K562 (cell line): ENCODE measurements around the gene CARD11. TPM values are rescaled to one million over a fixed set of nuclear protein-coding genes. Genes with fewer than 3 reads are reported as not detected.

Experiments used
- ATAC-seq: fragments of 200-7000 bp; cut with Tn5 transposase; 3 replicates; pipeline ENCODE4 v1.9.1; 2020; ENCODE audit warnings: moderate library complexity
- BruUV-seq: library from RNA; stranded (reverse); fragments of 400-500 nt; replicated peaks from 2 replicates; lab custom pipeline; 2021; lab: Mats Ljungman, UMichigan
- CTCF ChIA-PET: fragments of 300-600 bp; formaldehyde crosslinking; extraction: SDS; loops from one replicate; lab custom pipeline; 2021; ENCODE audit warnings: low intra/inter-chr PET ratio; lab: Yijun Ruan, JAX
- POLR2A ChIA-PET: fragments of 300-600, 350-650 bp; sonication (Branson Sonifier 250); formaldehyde crosslinking; extraction: SDS; loops from one replicate; lab custom pipeline; 2021; ENCODE audit warnings: antibody characterized with exemption, inconsistent platforms; lab: Yijun Ruan, JAX
- DNase-seq, 4 experiments: peaks; one replicate each; pipeline versions ENCODE4 v3.0.0 to v3.0.0-alpha.2; 2011 to 2018; ENCODE audit warnings: low spot score in 3 of 4, mixed read lengths in 3 of 4; ENCODE audit errors: extremely low read depth in 1 of 4
- FAIRE-seq: peaks from 2 replicates; lab custom pipeline; 2011; peaks lifted over from hg19 to GRCh38; lab: Jason Lieb, UNC
- H2AFZ ChIP-seq: 2 replicates; pipeline ENCODE4 v1.6.0; 2011; ENCODE audit warnings: low read depth, low read length, control low read depth, inconsistent platforms
- H3K27ac ChIP-seq: fragments of 200-600 bp; 3 replicates; pipeline ENCODE4 v1.8.0; 2011; ENCODE audit warnings: low read depth, mild to moderate bottlenecking, control low read depth, inconsistent platforms, low read length, moderate library complexity, mixed read lengths; ENCODE audit errors: extremely low read depth
- H3K27me3 ChIP-seq, 2 experiments: fragments of 300-600 bp in 1 of 2; 2 replicates in 1 of 2; 3 replicates in 1 of 2; pipeline versions ENCODE4 v1.6.0 to v1.8.0; 2011; ENCODE audit warnings: inconsistent platforms in 2 of 2, low read length in 2 of 2, mild to moderate bottlenecking in 1 of 2, mixed read lengths in 1 of 2, moderate library complexity in 1 of 2; ENCODE audit not compliant: control insufficient read depth in 2 of 2, insufficient read depth in 2 of 2
- H3K36me3 ChIP-seq: fragments of 300-600 bp; 3 replicates; pipeline ENCODE4 v1.8.0; 2011; ENCODE audit warnings: mild to moderate bottlenecking, low read length, inconsistent platforms; ENCODE audit not compliant: control insufficient read depth, insufficient read depth
- H3K4me1 ChIP-seq, 2 experiments: fragments of 200-600 bp in 1 of 2; replicated peaks in 1 of 2; 2 replicates in 1 of 2; 3 replicates in 1 of 2; pipeline versions ENCODE4 v1.5.1 to v1.8.0; 2011; ENCODE audit warnings: inconsistent platforms in 2 of 2, low read length in 2 of 2, mild to moderate bottlenecking in 1 of 2, mixed read lengths in 1 of 2, moderate library complexity in 1 of 2; ENCODE audit not compliant: control insufficient read depth in 2 of 2, insufficient read depth in 2 of 2
- H3K4me2 ChIP-seq: 2 replicates; pipeline ENCODE4 v1.6.1; 2011; ENCODE audit warnings: low read length, control low read depth, inconsistent platforms, mixed read lengths; ENCODE audit not compliant: insufficient read depth
- H3K4me3 ChIP-seq: fragments of 200-600 bp; sonication (generic), shearing (Covaris generic); 2 replicates; pipeline ENCODE4 v1.5.1; 2016; ENCODE audit warnings: control low read depth, inconsistent platforms
- H3K79me2 ChIP-seq: fragments of 200-600 bp; 3 replicates; pipeline ENCODE4 v1.8.0; 2011; ENCODE audit warnings: low read length, inconsistent platforms; ENCODE audit not compliant: control insufficient read depth, insufficient read depth
- H3K9ac ChIP-seq, 2 experiments: 2 replicates each; pipeline versions ENCODE4 v1.6.0 to v1.6.1; 2011; ENCODE audit warnings: low read depth in 2 of 2, low read length in 2 of 2, control low read depth in 1 of 2, inconsistent platforms in 1 of 2, mild to moderate bottlenecking in 1 of 2, mixed read lengths in 1 of 2; ENCODE audit not compliant: insufficient read depth in 1 of 2
- H3K9me1 ChIP-seq: one replicate; pipeline ENCODE4 v1.6.0; 2011; ENCODE audit warnings: inconsistent platforms, mild to moderate bottlenecking, low read length, moderate library complexity; ENCODE audit not compliant: control insufficient read depth, insufficient read depth
- H3K9me3 ChIP-seq: replicated peaks from 2 replicates; pipeline ENCODE4 v1.5.1; 2011; ENCODE audit warnings: low read depth, low read length, inconsistent platforms; ENCODE audit not compliant: control insufficient read depth, insufficient read depth
- H4K20me1 ChIP-seq: replicated peaks from 2 replicates; pipeline ENCODE4 v1.6.1; 2011; ENCODE audit warnings: low read length, inconsistent platforms, mixed read lengths; ENCODE audit not compliant: control insufficient read depth, insufficient read depth
- COPS2 ChIP-seq: fragments of 450-650 bp; conservative IDR thresholded peaks from 2 replicates; pipeline ENCODE4 v1.6.1; 2016; ENCODE audit warnings: mild to moderate bottlenecking, moderate library complexity
- ERF ChIP-seq: fragments of 450-650 bp; formaldehyde crosslinking; IDR thresholded peaks from 2 replicates; pipeline ENCODE4 v1.4.0; 2020; ENCODE audit warnings: mild to moderate bottlenecking, mixed read lengths
- FOXP1 ChIP-seq: sonication (generic); formaldehyde crosslinking; IDR thresholded peaks from 2 replicates; pipeline ENCODE4 v1.8.0; 2022; ENCODE audit warnings: mild to moderate bottlenecking, missing genetic modification reagents
- GATA2 ChIP-seq: sonication (generic); formaldehyde crosslinking; IDR thresholded peaks from 2 replicates; pipeline ENCODE4 v1.4.0; 2020; ENCODE audit warnings: mild to moderate bottlenecking, missing genetic modification reagents
- JUND ChIP-seq, 2 experiments: IDR thresholded peaks; 2 replicates in 1 of 2; 3 replicates in 1 of 2; pipeline ENCODE4 v1.6.1; 2011; ENCODE audit warnings: borderline replicate concordance in 2 of 2, low read depth in 2 of 2, low read length in 2 of 2, improper control_type of control experiment in 1 of 2, missing biosample characterization in 1 of 2, missing genetic modification characterization in 1 of 2, missing genetic modification reagents in 1 of 2
- KDM2B ChIP-seq: fragments of 250-450 bp; sonication (Bioruptor Pico); IDR thresholded peaks from 2 replicates; pipeline ENCODE4 v1.8.0; 2021; ENCODE audit warnings: mild to moderate bottlenecking, moderate library complexity
- KDM5B ChIP-seq: fragments of 200-600 bp; sonication (generic); IDR thresholded peaks from 2 replicates; pipeline ENCODE4 v1.6.1; 2012; ENCODE audit warnings: low read depth, mild to moderate bottlenecking, moderate library complexity, low read length, control low read depth, inconsistent platforms; ENCODE audit not compliant: insufficient replicate concordance
- MAFF ChIP-seq: IDR thresholded peaks from 2 replicates; pipeline ENCODE4 v1.6.1; 2012; ENCODE audit warnings: low read length, improper control_type of control experiment
- MCM5 ChIP-seq: fragments of 450-650 bp; IDR thresholded peaks from 2 replicates; pipeline ENCODE4 v1.6.1; 2016; ENCODE audit warnings: low read depth
- NBN ChIP-seq: fragments of 450-650 bp; IDR thresholded peaks from 2 replicates; pipeline ENCODE4 v1.6.1; 2016; ENCODE audit warnings: low read depth, mild to moderate bottlenecking
- PCBP1 ChIP-seq: fragments of 200-400 bp; formaldehyde crosslinking; IDR thresholded peaks from 2 replicates; pipeline ENCODE4 v1.6.1; 2018; ENCODE audit warnings: mild to moderate bottlenecking, low read depth, low read length; ENCODE audit not compliant: poor library complexity, severe bottlenecking
- SMARCE1 ChIP-seq: fragments of 450-650 bp; IDR thresholded peaks from 2 replicates; pipeline ENCODE4 v1.7.1; 2016; ENCODE audit warnings: mild to moderate bottlenecking
- SREBF2 ChIP-seq: sonication (generic); formaldehyde crosslinking; IDR thresholded peaks from 2 replicates; pipeline ENCODE4 v1.4.0; 2020; ENCODE audit warnings: mild to moderate bottlenecking, missing genetic modification reagents
- ZFP30 ChIP-seq: fragments of 250-450 bp; sonication (Bioruptor Pico); IDR thresholded peaks from 2 replicates; pipeline ENCODE4 v1.8.0; 2022; ENCODE audit warnings: moderate library complexity, mild to moderate bottlenecking, inconsistent platforms, borderline replicate concordance
- ZFP36 ChIP-seq: fragments of 150-350 bp; IDR thresholded peaks from 2 replicates; pipeline ENCODE4 v1.6.1; 2018; ENCODE audit warnings: low read length, low read depth; ENCODE audit not compliant: partially characterized antibody
- ZNF12 ChIP-seq: sonication (generic); formaldehyde crosslinking; IDR thresholded peaks from 2 replicates; pipeline ENCODE4 v1.4.0; 2020; ENCODE audit warnings: mild to moderate bottlenecking, missing genetic modification reagents
- ZNF124 ChIP-seq: sonication (generic); formaldehyde crosslinking; IDR thresholded peaks from 2 replicates; pipeline ENCODE4 v1.8.1; 2022; ENCODE audit warnings: missing genetic modification reagents
- ZNF609 ChIP-seq: sonication (generic); formaldehyde crosslinking; IDR thresholded peaks from 2 replicates; pipeline ENCODE4 v1.8.1; 2023; ENCODE audit warnings: missing genetic modification reagents, mild to moderate bottlenecking, borderline replicate concordance
- WGBS: fragments of 100-300 bp; shearing (Covaris generic); methylation state at CpG from one replicate; pipeline ENCODE4 v1.1.6; 2016; ENCODE audit warnings: low coverage, mixed read lengths; ENCODE audit not compliant: insufficient coverage; ENCODE audit errors: missing lambda C conversion rate; 5-methylcytosine and 5-hydroxymethylcytosine counted together
- in situ Hi-C: fragments of 300-500 bp; cut with MboI; formaldehyde crosslinking; loops from 4 replicates; pipeline ENCODE4 v1.15.0; 2018; ENCODE audit warnings: inconsistent platforms, mixed read lengths
- intact Hi-C: fragments of 100-400 bp; cut with micrococcal nuclease; formaldehyde crosslinking; loops from 2 replicates; pipeline ENCODE4 v1.14.2; 2022
- polyA plus RNA-seq, 8 experiments: library from polyadenylated mRNA; depleted of rRNA in 4 of 8; stranded (reverse) in 5 of 8; unstranded in 3 of 8; fragments of >200 nt; fragmentation: Nextera tagmentation in 2 of 8; fragmentation: Illumina TruSeq in 1 of 8; extraction: Ambion mirVana in 2 of 8; extraction: Trizol in 1 of 8; gene quantifications; 2 replicates each; pipeline versions ENCODE4 v1.2.1 to v1.2.3, GENCODE V29; 2011 to 2014; ENCODE audit warnings: inconsistent platforms in 1 of 8, missing spikeins in 1 of 8
- total RNA-seq, 7 experiments: library from RNA; depleted of rRNA in 6 of 7; stranded (reverse); fragments of >200 nt in 6 of 7; fragmentation: Illumina TruSeq in 2 of 7; extraction: Trizol in 2 of 7; gene quantifications; 2 replicates each; pipeline versions ENCODE4 v1.2.1 to v1.2.3, GENCODE V29; 2011 to 2021; ENCODE audit warnings: low replicate concordance in 1 of 7

Gene CARD11
- total and polyA plus RNA-seq, 9 of the 15 experiments (the other 6 are each of a cell fraction or from before 2014, with no cell fraction given) = 0.07 to 12.8 (median 5.7) TPM

- ATAC-seq = no peak
- no peaks in the 10 kb centered on the region for H3K79me2 ChIP-seq
- ChIA-PET CTCF (no interaction called here), POLR2A (interaction anchor here (1.0 kb wide), 1 partner anchor 12 kb away, joined by 4 read pairs; no protein-coding TSS in a partner anchor)
- in situ Hi-C loops = no loop called here
- TF ChIP-seq ZFP36 = no peak
- TF ChIP-seq KDM2B (CRISPR knock-in tag) = no peak
- TF ChIP-seq PCBP1 = no peak
- TF ChIP-seq SREBF2 (CRISPR knock-in tag) = no peak
- no peak for TF ChIP-seq MAFF
- TF ChIP-seq ERF = no peak
- no peak for TF ChIP-seq KDM5B
- TF ChIP-seq ZNF124 (CRISPR knock-in tag) = no peak
- no peak for TF ChIP-seq COPS2
- TF ChIP-seq ZNF609 (CRISPR knock-in tag) = no peak
- TF ChIP-seq JUND (IDR thresholded peaks at IDR 0.05; ENCODE audit: borderline replicate concordance, low read depth, low read length) = no peak
- no peak for TF ChIP-seq JUND (tag; IDR thresholded peaks at IDR 0.05; ENCODE audit: borderline replicate concordance, low read depth, low read length)
- no peak for TF ChIP-seq NBN
- no peak for TF ChIP-seq ZNF12 (CRISPR knock-in tag)
- no peak for TF ChIP-seq FOXP1 (CRISPR knock-in tag)
- TF ChIP-seq ZFP30 (CRISPR knock-in tag) = no peak
- TF ChIP-seq GATA2 (CRISPR knock-in tag) = no peak
- TF ChIP-seq SMARCE1 = no peak
- TF ChIP-seq MCM5 = no peak
- TF ChIP-seq, all 486 proteins: peak for 0
- Histone ChIP-seq H3K4me1 (peaks cover 0 to 7% of the 10 kb centered on the region in 2 experiments; a peak in 2 of 5 replicates), H3K36me3 (no peaks in the 10 kb centered on the region), H3K9me1 (no peaks in the 10 kb centered on the region), H4K20me1 (no peaks in the 10 kb centered on the region), H2AFZ (no peak overlapping the region), H3K27ac (no peak overlapping the region), H3K4me3 (no peak overlapping the region), H3K4me2 (no peak overlapping the region), H3K27me3 (no peaks in the 10 kb centered on the region), H3K9me3 (no peaks in the 10 kb centered on the region), H3K9ac (no peak overlapping the region)
- no peak for FAIRE-seq
- intact Hi-C loops = no loop called here
- no peak for DNase-seq
- 69% methylated on average over 11 of the region's 15 CpGs for WGBS
- no TSS peak for BruUV-seq
These were observed 109.4 kb downstream of the CARD11 start for GRCh38 chr7:2934211-2934731.
